Peyer's patch (tissue), 4 donors: ENCODE data around the gene FXYD3.

Experiments used
- CTCF ChIP-seq, 6 experiments: fragments of 450-650 bp in 4 of 6; fragments of 200-600 bp in 2 of 6; sonication (generic) in 1 of 6; IDR thresholded peaks; one replicate each; pipeline ENCODE4 v1.5.1; 2017 to 2019; ENCODE audit warnings: antibody characterized with exemption in 6 of 6, mild to moderate bottlenecking in 3 of 6, moderate library complexity in 1 of 6
- POLR2A ChIP-seq, 2 donors: fragments of 450-650 bp; IDR thresholded peaks; one replicate each; pipeline ENCODE4 v1.5.1; 2017; ENCODE audit warnings: antibody characterized with exemption in 2 of 2, mild to moderate bottlenecking in 2 of 2, moderate library complexity in 2 of 2

- no peak for TF ChIP-seq CTCF (IDR thresholded peaks at IDR 0.05)
- TF ChIP-seq POLR2A (IDR thresholded peaks at IDR 0.05) = no peak
Observed at GRCh38 chr19:35150445-35150844, 34.8 kb downstream of the FXYD3 start.
